ENCODE results near the gene PITPNM2.

DNA sequence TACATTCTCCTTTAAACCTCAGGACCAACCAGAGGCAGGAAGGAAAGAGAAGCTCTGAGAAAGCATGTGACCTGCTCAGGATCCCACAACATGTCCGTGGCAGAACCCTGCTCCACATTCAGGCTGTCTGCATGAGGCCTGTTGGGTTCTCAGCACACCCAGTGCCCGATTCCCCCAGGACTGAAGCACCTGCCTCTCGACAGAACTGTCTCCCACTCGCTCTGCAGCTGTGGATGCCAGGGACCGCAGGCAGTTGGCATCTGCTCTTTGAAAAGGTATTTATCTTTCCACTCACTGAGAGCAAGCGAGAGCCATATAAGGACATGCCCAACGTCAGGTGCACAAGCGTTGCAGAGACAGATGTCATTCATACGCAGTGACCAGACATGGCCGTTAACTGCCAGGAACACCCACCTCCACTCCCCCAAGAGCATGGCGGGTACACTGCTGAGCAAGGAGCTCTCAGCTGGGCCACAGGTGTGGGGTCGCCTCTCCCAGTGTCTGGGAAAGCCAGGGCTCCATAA lies 18.9 kb downstream of the PITPNM2 start:
- TF ChIP-seq, protein P1, sequence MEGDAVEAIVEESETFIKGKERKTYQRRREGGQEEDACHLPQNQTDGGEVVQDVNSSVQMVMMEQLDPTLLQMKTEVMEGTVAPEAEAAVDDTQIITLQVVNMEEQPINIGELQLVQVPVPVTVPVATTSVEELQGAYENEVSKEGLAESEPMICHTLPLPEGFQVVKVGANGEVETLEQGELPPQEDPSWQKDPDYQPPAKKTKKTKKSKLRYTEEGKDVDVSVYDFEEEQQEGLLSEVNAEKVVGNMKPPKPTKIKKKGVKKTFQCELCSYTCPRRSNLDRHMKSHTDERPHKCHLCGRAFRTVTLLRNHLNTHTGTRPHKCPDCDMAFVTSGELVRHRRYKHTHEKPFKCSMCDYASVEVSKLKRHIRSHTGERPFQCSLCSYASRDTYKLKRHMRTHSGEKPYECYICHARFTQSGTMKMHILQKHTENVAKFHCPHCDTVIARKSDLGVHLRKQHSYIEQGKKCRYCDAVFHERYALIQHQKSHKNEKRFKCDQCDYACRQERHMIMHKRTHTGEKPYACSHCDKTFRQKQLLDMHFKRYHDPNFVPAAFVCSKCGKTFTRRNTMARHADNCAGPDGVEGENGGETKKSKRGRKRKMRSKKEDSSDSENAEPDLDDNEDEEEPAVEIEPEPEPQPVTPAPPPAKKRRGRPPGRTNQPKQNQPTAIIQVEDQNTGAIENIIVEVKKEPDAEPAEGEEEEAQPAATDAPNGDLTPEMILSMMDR (IDR thresholded peaks at IDR 0.05) = no peak
- no peak for TF ChIP-seq POLR2A (IDR thresholded peaks at IDR 0.05)
